H9 (cell line): ENCODE measurements around the gene TRAK1. TPM values are rescaled to one million over a fixed set of nuclear protein-coding genes. Genes with fewer than 3 reads are reported as not detected.
"Not testable (repeated sequence)": the region's sequence is repeated elsewhere in the genome, so short reads cannot be mapped to it uniquely, and the experiment has no call there.

Experiments used
- DNase-seq: peaks from one replicate; pipeline ENCODE4 v3.0.0-alpha.2; 2017
- H2AFZ ChIP-seq: one replicate; pipeline ENCODE4 v1.6.1; 2013; ENCODE audit warnings: mild to moderate bottlenecking, low read length, control low read depth, moderate library complexity
- H2AK5ac ChIP-seq: 2 replicates; pipeline ENCODE4 v1.6.1; 2013; ENCODE audit warnings: low read length, control low read depth, mixed read lengths; ENCODE audit not compliant: insufficient read length
- H2BK120ac ChIP-seq: one replicate; pipeline ENCODE4 v1.6.1; 2013; ENCODE audit warnings: low read depth, mild to moderate bottlenecking, low read length, control low read depth, inconsistent platforms; ENCODE audit not compliant: poor library complexity, severe bottlenecking
- H2BK12ac ChIP-seq: 2 replicates; pipeline ENCODE4 v1.6.1; 2013; ENCODE audit warnings: low read length, control low read depth, mixed read lengths, low read depth; ENCODE audit not compliant: insufficient read length
- H2BK15ac ChIP-seq: 2 replicates; pipeline ENCODE4 v1.6.1; 2013; ENCODE audit warnings: low read depth, low read length, control low read depth
- H2BK20ac ChIP-seq: one replicate; pipeline ENCODE4 v1.6.1; 2013; ENCODE audit warnings: low read depth, mild to moderate bottlenecking, low read length, control low read depth, inconsistent platforms; ENCODE audit not compliant: poor library complexity, severe bottlenecking
- H2BK5ac ChIP-seq: 2 replicates; pipeline ENCODE4 v1.6.1; 2013; ENCODE audit warnings: low read length, control low read depth, mixed read lengths; ENCODE audit not compliant: insufficient read length
- H3K14ac ChIP-seq: 2 replicates; pipeline ENCODE4 v1.6.1; 2013; ENCODE audit warnings: low read length, control low read depth; ENCODE audit not compliant: insufficient read depth
- H3K18ac ChIP-seq: 2 replicates; pipeline ENCODE4 v1.6.1; 2013; ENCODE audit warnings: low read depth, mild to moderate bottlenecking, mixed read lengths, low read length, control low read depth; ENCODE audit not compliant: insufficient read length
- H3K23ac ChIP-seq: 2 replicates; pipeline ENCODE4 v1.6.1; 2013; ENCODE audit warnings: low read length, control low read depth, mixed read lengths, low read depth; ENCODE audit not compliant: insufficient read length
- H3K23me2 ChIP-seq: 2 replicates; pipeline ENCODE4 v1.6.1; 2013; ENCODE audit warnings: low read depth, mild to moderate bottlenecking, mixed read lengths, low read length, control low read depth; ENCODE audit not compliant: insufficient read length, poor library complexity, severe bottlenecking
- H3K27ac ChIP-seq: 2 replicates; pipeline ENCODE4 v1.5.1; 2013; ENCODE audit warnings: low read length, control low read depth, mixed read lengths, low read depth; ENCODE audit not compliant: insufficient read length
- H3K27me3 ChIP-seq: 2 replicates; pipeline ENCODE4 v1.6.1; 2013; ENCODE audit warnings: low read length, control low read depth, inconsistent platforms; ENCODE audit not compliant: insufficient read depth
- H3K4ac ChIP-seq: 2 replicates; pipeline ENCODE4 v1.6.1; 2013; ENCODE audit warnings: low read depth, mild to moderate bottlenecking, control low read depth, inconsistent platforms, low read length, moderate library complexity
- H3K4me1 ChIP-seq: 2 replicates; pipeline ENCODE4 v1.6.1; 2013; ENCODE audit warnings: low read length, control low read depth, inconsistent platforms; ENCODE audit not compliant: insufficient read depth
- H3K4me2 ChIP-seq: 2 replicates; pipeline ENCODE4 v1.6.1; 2013; ENCODE audit warnings: low read length, control low read depth, mixed read lengths; ENCODE audit not compliant: insufficient read length, insufficient read depth
- H3K56ac ChIP-seq: 2 replicates; pipeline ENCODE4 v1.6.1; 2013; ENCODE audit warnings: low read depth, mild to moderate bottlenecking, mixed read lengths, low read length, control low read depth; ENCODE audit not compliant: insufficient read length
- H3K79me1 ChIP-seq: 2 replicates; pipeline ENCODE4 v1.6.1; 2013; ENCODE audit warnings: low read depth, mild to moderate bottlenecking, moderate library complexity, low read length, control low read depth, inconsistent platforms; ENCODE audit not compliant: insufficient read depth, poor library complexity, severe bottlenecking
- H3K79me2 ChIP-seq: 2 replicates; pipeline ENCODE4 v1.6.1; 2013; ENCODE audit warnings: low read length, control low read depth, inconsistent platforms; ENCODE audit not compliant: insufficient read depth
- H3K9ac ChIP-seq: 2 replicates; pipeline ENCODE4 v1.6.1; 2013; ENCODE audit warnings: low read length, control low read depth, mixed read lengths; ENCODE audit not compliant: insufficient read length; ENCODE audit errors: extremely low read depth
- H3K9me3 ChIP-seq: one replicate; pipeline ENCODE4 v1.6.1; 2013; ENCODE audit warnings: low read depth, low read length, inconsistent platforms; ENCODE audit not compliant: control insufficient read depth
- H3T11ph ChIP-seq: one replicate; pipeline ENCODE4 v1.6.1; 2013; ENCODE audit warnings: mild to moderate bottlenecking, low read length, control low read depth, inconsistent platforms
- H4K20me1 ChIP-seq: one replicate; pipeline ENCODE4 v1.6.1; 2013; ENCODE audit not compliant: control insufficient read depth, insufficient read length, insufficient read depth
- H4K5ac ChIP-seq: 2 replicates; pipeline ENCODE4 v1.6.1; 2013; ENCODE audit warnings: low read depth, mild to moderate bottlenecking, mixed read lengths, low read length, control low read depth; ENCODE audit not compliant: insufficient read length
- H4K8ac ChIP-seq: replicated peaks from 2 replicates; pipeline ENCODE4 v1.6.1; 2013; ENCODE audit warnings: low read length, control low read depth, mixed read lengths, low read depth; ENCODE audit not compliant: insufficient read length
- H4K91ac ChIP-seq: 2 replicates; pipeline ENCODE4 v1.6.1; 2013; ENCODE audit warnings: low read depth, mild to moderate bottlenecking, moderate library complexity, mixed read lengths, low read length, control low read depth; ENCODE audit not compliant: insufficient read length
- H3K27ac Mint-ChIP-seq, 3 experiments: 2 replicates in 2 of 3; 3 replicates in 1 of 3; pipeline ENCODE4 v1.8.0; 2020 to 2021; ENCODE audit warnings: mixed read lengths in 3 of 3, mild to moderate bottlenecking in 1 of 3, moderate library complexity in 1 of 3
- H3K27me3 Mint-ChIP-seq: 2 replicates; pipeline ENCODE4 v1.8.0; 2021; ENCODE audit warnings: low read depth, mild to moderate bottlenecking, moderate library complexity, mixed read lengths
- H3K36me3 Mint-ChIP-seq, 3 experiments: 2 replicates in 2 of 3; 3 replicates in 1 of 3; pipeline ENCODE4 v1.8.0; 2020 to 2021; ENCODE audit warnings: low read depth in 3 of 3, mixed read lengths in 3 of 3; ENCODE audit not compliant: insufficient read depth in 1 of 3
- H3K4me1 Mint-ChIP-seq, 2 experiments: 2 replicates each; pipeline ENCODE4 v1.8.0; 2020; ENCODE audit warnings: mixed read lengths in 2 of 2
- H3K4me3 Mint-ChIP-seq, 2 experiments: 2 replicates in 1 of 2; 3 replicates in 1 of 2; pipeline ENCODE4 v1.8.0; 2020 to 2021; ENCODE audit warnings: mild to moderate bottlenecking in 2 of 2, mixed read lengths in 2 of 2, moderate library complexity in 1 of 2
- H3K9me3 Mint-ChIP-seq, 2 experiments: 2 replicates in 1 of 2; 3 replicates in 1 of 2; pipeline ENCODE4 v1.8.0; 2020; ENCODE audit warnings: mild to moderate bottlenecking in 2 of 2, mixed read lengths in 2 of 2, moderate library complexity in 1 of 2
- WGBS: extraction: QIAGEN DNeasy Blood & Tissue Kit; methylation state at CpG from one replicate; pipeline ENCODE4 v1.1.7; 2013; ENCODE audit warnings: missing lambda C conversion rate, low lambda C conversion rate, mixed read lengths; ENCODE audit not compliant: insufficient read length; ENCODE audit errors: extremely low coverage; 5-methylcytosine and 5-hydroxymethylcytosine counted together
- total RNA-seq: library from RNA; stranded (reverse); gene quantifications from 2 replicates; pipeline ENCODE4 v1.2.1, GENCODE V29; 2021

The TRAK1 gene
- total RNA-seq, 1 experiment from 2014 or later, result 34.2 TPM

DNA sequence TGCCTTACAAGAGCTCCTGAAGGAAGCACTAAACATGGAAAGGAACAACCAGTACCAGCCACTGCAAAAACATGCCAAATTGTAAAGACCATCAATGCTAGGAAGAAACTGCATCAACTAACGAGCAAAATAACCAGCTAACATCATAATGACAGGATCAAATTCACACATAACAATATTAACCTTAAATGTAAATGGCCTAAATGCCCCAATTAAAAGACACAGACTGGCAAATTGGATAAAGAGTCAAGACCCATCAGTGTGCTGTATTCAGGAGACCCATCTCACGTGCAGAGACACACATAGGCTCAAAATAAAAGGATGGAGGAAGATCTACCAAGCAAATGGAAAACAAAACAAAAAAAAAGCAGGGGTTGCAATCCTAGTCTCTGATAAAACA is 14.8 kb downstream of the TRAK1 start:
- H2BK20ac ChIP-seq, H3K27me3 ChIP-seq, H4K20me1 ChIP-seq, H3K23ac ChIP-seq, DNase-seq, H3T11ph ChIP-seq, H4K5ac ChIP-seq, H3K79me1 ChIP-seq, H2BK5ac ChIP-seq, H3K9me3 ChIP-seq, H3K23me2 ChIP-seq, H2BK15ac ChIP-seq, H2AFZ ChIP-seq, H3K56ac ChIP-seq, H3K9ac ChIP-seq, H3K14ac ChIP-seq, H3K4me3 Mint-ChIP-seq, H3K18ac ChIP-seq, H3K27ac Mint-ChIP-seq, H4K91ac ChIP-seq, H3K4me1 ChIP-seq, H3K79me2 ChIP-seq, H2BK12ac ChIP-seq, H3K27ac ChIP-seq, H3K4me1 Mint-ChIP-seq, H3K4ac ChIP-seq, H4K8ac ChIP-seq, H2BK120ac ChIP-seq, H3K27me3 Mint-ChIP-seq, H2AK5ac ChIP-seq, H3K4me2 ChIP-seq: not testable (repeated sequence)
- WGBS, result no CpG with 5 or more reads among the region's 2 CpGs
- Mint-ChIP-seq H3K36me3 (peaks cover 18 to 29% (median 25%) of the 10 kb centered on the region in 3 experiments), H3K9me3 (peaks cover 10 to 19% of the 10 kb centered on the region in 2 experiments)
